ENCODE results near the gene DLG2.
A peak's percentile ranks its signal among the peaks of the same experiment; 100 is the strongest.

The DLG2 gene

GRCh38 chr11:83819931-83820549 is 1807.1 kb downstream of the DLG2 start:
- H3K4me3 ChIP-seq (ENCODE audit: low read depth, low read length) = no peak overlapping the region
- TF ChIP-seq CTCF (IDR thresholded peaks at IDR 0.05; ENCODE audit: low read depth, low read length) = peak; percentile 23; the same call in 1 of the 2 replicates

- no peak overlapping the region for H3K4me3 ChIP-seq (ENCODE audit: low read depth, low read length)
- no peak for TF ChIP-seq CTCF (IDR thresholded peaks at IDR 0.05; ENCODE audit: low read depth, low read length)
These were observed 1808.8 kb downstream of the DLG2 start for GRCh38 chr11:83818349-83818748.

GRCh38 chr11:83816572-83817187 is 1810.5 kb downstream of the DLG2 start:
- H3K4me3 ChIP-seq (ENCODE audit: low read depth, low read length) = no peak overlapping the region
- peak; percentile 14; the same call in 1 of the 2 replicates for TF ChIP-seq CTCF (IDR thresholded peaks at IDR 0.05; ENCODE audit: low read depth, low read length)

- no peak overlapping the region for H3K4me3 ChIP-seq (ENCODE audit: low read depth, low read length)
- TF ChIP-seq CTCF (IDR thresholded peaks at IDR 0.05; ENCODE audit: low read depth, low read length) = no peak
These were observed 1811.4 kb downstream of the DLG2 start for GRCh38 chr11:83815736-83816135.

- TF ChIP-seq CTCF (IDR thresholded peaks at IDR 0.05; ENCODE audit: low read depth, low read length) = no peak
- no peak overlapping the region for H3K4me3 ChIP-seq (ENCODE audit: low read depth, low read length)
These were observed 1813.8 kb downstream of the DLG2 start for GRCh38 chr11:83813296-83813695.

GRCh38 chr11:83809274-83809673 is 1817.9 kb downstream of the DLG2 start:
- TF ChIP-seq CTCF (IDR thresholded peaks at IDR 0.05; ENCODE audit: low read depth, low read length) = no peak
- H3K4me3 ChIP-seq (ENCODE audit: low read depth, low read length) = no peak overlapping the region

- H3K4me3 ChIP-seq (ENCODE audit: low read depth, low read length) = no peak overlapping the region
- TF ChIP-seq CTCF (IDR thresholded peaks at IDR 0.05; ENCODE audit: low read depth, low read length) = 0 out of 2 replicates have a peak, but pooled peaks have one; percentile 7
These were observed 1825.3 kb downstream of the DLG2 start for GRCh38 chr11:83801799-83802198.

All from WI38 (cell line).